H1 (cell line): ENCODE results near the gene YAF2. TPM values are rescaled to one million over a fixed set of nuclear protein-coding genes. Genes with fewer than 3 reads are reported as not detected.

Source experiments
- RNF2 ChIP-seq: fragments of 200-900, 300-1000 bp; sonication (generic); IDR thresholded peaks from 2 replicates; pipeline ENCODE4 v1.7.1; 2016; ENCODE audit warnings: borderline replicate concordance, low read depth, mild to moderate bottlenecking, antibody characterized with exemption, low read length; ENCODE audit not compliant: poor library complexity, severe bottlenecking; ENCODE audit errors: missing control alignments
- TAF7 ChIP-seq: optimal IDR thresholded peaks from 2 replicates; pipeline ENCODE3; 2011; ENCODE audit warnings: low read depth, mild to moderate bottlenecking, inconsistent platforms, low read length, moderate library complexity, borderline replicate concordance
- USF2 ChIP-seq: IDR thresholded peaks from 2 replicates; pipeline ENCODE4 v1.6.1; 2011; ENCODE audit warnings: low read length, improper control_type of control experiment
- ZNF274 ChIP-seq: IDR thresholded peaks from 2 replicates; pipeline ENCODE4 v1.7.0; 2012; ENCODE audit warnings: low read length, borderline replicate concordance; ENCODE audit errors: extremely low read depth
- polyA plus RNA-seq, 7 experiments: library from polyadenylated mRNA; depleted of rRNA in 3 of 7; stranded (reverse) in 5 of 7; unstranded in 2 of 7; fragments of >200 nt in 5 of 7; fragments of 200-250 nt in 2 of 7; gene quantifications; 1 replicate in 5 of 7; 2 replicates in 1 of 7; 4 replicates in 1 of 7; pipeline versions ENCODE4 v1.2.1 to v1.2.3, GENCODE V29; 2011 to 2013; ENCODE audit warnings: missing spikeins in 2 of 7, mixed read lengths in 2 of 7
- total RNA-seq: library from RNA; stranded (reverse); fragmentation: NEBNext Ultra II Directional; extraction: Animal tissue kit (Norgen Biotek cat#: 25700); gene quantifications from 2 replicates; pipeline ENCODE4 v1.2.1, GENCODE V29; 2021

YAF2 gene
- total and polyA plus RNA-seq, 2 of the 8 experiments (the other 6 are each of a cell fraction or from before 2014, with no cell fraction given), result 0.50 to 2.2 TPM

DNA sequence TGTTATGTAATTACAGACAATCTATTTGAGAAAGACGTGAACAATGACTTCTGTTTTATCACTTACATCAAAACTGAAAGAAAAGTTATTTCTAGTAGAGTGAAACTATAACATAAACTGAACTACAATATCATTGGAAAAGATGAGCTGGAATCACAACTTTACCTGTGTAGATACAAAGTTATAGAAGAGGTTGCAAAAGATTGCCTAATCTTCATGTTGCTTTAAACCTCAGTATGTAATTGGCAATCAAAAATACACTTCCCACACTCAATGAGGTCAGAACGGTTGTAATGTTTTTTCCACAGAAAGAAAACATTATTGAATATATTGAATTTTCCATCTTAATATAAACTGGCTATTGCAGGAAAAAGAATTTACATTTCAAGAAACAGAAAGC lies 55.7 kb downstream of the YAF2 start (continued):
- TF ChIP-seq USF2, result no peak
- no peak for TF ChIP-seq ZNF274
- no peak for TF ChIP-seq RNF2
- no peak for TF ChIP-seq TAF7
- TF ChIP-seq, all 59 proteins: peak for 0
